ENCODE results near the gene MICU2.

MICU2 gene

DNA sequence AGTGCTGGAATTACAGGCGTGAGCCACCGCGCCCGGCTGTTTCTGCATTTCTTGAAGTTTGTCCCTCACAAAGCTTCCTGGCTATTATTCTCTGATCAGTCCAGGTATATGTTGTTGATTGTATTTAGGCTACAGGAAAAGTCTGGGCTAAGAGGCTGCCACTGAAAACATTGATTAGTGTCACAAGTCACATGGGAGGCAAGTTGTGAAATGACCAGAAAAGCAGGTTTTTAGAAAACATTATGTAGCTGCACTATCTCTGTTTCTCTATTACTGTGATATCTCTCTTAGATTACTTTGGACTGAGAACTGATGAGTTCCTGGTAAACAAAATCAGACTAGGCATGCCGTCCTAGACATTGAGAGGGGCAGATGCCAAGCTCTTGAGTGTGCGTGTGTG, 128.9 kb downstream of the MICU2 start:
- TF ChIP-seq, protein P1, sequence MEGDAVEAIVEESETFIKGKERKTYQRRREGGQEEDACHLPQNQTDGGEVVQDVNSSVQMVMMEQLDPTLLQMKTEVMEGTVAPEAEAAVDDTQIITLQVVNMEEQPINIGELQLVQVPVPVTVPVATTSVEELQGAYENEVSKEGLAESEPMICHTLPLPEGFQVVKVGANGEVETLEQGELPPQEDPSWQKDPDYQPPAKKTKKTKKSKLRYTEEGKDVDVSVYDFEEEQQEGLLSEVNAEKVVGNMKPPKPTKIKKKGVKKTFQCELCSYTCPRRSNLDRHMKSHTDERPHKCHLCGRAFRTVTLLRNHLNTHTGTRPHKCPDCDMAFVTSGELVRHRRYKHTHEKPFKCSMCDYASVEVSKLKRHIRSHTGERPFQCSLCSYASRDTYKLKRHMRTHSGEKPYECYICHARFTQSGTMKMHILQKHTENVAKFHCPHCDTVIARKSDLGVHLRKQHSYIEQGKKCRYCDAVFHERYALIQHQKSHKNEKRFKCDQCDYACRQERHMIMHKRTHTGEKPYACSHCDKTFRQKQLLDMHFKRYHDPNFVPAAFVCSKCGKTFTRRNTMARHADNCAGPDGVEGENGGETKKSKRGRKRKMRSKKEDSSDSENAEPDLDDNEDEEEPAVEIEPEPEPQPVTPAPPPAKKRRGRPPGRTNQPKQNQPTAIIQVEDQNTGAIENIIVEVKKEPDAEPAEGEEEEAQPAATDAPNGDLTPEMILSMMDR (IDR thresholded peaks at IDR 0.05), result no peak

DNA sequence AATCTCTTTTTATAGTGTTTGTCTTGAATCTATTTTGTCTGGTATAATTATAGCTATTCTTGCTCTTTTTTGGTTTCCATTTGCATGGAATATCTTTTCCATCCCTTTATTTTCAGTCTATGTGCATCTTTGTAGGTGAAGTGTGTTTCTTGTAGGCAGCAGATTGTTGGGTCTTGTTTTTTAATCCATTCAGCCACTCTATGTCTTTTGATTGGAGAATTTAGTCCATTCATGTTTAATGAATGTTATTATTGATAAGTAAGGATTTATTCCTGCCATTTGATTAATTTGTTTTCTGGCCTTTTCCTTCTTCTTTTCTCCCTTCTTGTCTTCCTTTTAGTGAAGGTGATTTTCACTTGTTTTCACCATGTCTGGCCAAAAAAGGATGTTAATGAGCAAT, 133.2 kb downstream of the MICU2 start:
- TF ChIP-seq, protein P1 (IDR thresholded peaks at IDR 0.05), result no peak

DNA sequence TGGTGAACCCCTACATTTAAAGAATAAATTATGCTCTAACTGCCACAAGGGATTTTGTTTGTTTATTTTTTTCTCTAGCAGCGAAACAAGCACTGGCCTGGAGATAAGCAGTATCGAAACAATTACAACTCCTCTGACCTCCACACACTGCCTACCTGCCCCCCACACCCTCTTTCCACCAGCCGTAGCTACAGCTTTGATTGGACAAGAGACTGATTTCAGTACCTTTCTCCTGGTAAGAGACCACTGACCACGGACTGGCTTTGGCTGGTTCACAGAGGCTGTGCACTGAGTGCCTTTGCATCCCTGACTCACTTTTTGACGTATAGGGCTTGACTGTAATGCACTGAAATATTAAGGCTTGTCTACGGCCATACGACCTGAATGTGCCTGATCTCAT, 137.4 kb downstream of the MICU2 start:
- TF ChIP-seq, protein P1 (IDR thresholded peaks at IDR 0.05), result no peak

DNA sequence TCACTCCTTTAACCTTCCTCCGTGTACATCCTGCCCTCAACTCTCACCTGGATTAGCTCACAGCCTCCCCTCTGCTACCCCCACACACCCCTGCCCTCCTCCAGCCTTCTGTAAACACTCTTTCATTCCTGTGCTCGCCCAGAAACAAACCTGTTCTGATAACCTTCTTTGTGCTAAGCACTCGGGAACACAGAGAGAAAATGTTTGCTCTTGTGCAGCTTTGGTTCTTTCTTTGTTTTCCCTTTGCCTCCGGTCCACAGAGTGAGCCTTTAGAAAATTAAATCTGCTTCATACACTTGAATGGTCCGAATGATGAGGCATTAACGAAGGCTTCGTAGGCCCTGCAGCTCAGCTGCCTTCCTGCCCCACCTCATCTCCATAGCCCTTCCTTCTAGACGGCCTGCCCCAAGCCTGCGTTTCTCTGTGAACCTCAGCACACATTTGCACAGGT, 138.2 kb downstream of the MICU2 start:
- TF ChIP-seq, protein P1 (IDR thresholded peaks at IDR 0.05), result no peak

DNA sequence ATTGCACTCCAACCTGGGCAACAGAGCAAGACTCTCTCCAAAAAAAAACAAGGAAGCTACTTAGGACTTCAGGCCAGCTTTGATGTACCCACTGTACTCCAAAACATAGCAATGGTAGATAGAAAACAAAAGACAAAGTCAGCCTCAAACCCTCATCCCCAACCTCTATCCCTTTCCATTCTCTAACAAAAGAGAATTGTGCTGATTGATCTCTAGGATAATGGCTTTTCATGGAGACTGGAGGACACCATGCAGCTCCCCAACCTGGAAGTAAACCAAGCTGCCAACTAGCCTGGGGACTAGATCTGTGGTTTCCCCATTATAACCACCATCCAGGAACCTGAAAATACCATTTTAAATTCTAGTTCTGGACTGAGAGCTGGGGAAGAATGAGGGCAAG, 140.5 kb downstream of the MICU2 start:
- TF ChIP-seq, protein P1 (IDR thresholded peaks at IDR 0.05), result no peak

DNA sequence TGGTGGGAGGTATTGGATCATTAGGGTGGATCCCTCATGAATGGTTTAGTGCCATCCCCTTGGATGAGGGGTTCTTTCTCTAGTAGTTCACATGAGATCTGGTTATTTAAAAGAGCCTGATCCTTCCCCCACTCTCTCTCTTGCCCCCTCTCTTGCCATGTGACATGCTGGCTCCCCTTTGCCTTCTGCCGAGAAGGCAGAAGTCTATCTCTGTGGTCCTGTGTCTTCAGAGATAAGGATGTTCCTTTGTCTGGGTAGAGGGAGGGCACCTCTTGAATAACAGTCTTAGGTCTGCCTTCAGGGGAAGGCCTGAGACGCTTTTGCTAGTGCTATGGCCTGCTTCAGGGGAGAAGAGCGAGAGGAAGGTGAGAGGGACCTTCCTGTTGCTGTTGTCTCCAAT, 142.8 kb downstream of the MICU2 start:
- TF ChIP-seq, protein P1 (IDR thresholded peaks at IDR 0.05), result no peak

DNA sequence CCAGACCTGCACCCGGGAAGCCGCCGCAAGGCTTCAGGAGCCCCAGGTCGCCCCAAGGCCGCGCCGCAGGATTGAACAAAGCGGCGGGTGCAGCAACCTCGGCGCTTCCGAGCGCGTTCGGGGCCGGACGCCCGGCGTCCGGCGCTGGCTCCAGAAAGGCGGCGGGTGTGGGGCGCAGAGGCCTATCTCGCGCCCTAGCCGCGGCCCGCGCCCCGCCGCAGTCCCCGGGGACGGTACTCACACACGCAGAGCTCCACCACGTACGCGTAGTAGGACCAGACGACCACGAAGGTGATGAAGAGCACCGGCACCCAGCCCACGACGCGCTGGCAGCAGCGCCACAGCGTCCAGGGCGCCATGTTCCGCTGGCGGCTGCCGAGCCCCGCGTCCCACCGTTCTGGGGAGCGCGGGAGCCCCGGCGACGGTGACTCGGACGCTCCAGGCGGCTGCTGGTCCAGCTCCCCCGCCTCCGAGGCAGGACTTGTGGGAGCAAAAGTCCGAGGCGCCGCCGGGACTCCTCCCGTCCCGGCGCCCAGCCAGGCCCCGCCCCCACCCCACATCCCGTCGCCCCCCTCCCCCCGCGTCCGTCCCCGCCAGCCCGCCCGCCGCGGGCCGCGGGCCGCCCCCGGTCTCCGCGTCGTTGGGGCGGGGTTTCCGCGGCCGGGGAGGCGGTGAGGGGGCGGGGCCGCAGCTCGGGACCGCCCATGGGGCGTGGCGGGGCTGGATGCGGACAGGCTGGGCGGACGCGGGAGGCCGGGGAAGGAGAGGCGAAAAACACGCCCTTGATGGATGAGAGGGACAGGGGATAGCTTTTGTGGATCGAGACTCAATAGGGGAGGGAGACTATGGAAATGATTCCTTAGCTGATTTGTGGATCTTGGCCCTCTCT, 144.9 kb downstream of the MICU2 start, which contains the start of gene ZDHHC20:
Gene ZDHHC20 (minus strand): TSS at position 491 of the 889 bp plus-strand sequence. CDS start 132 bp downstream, at position 359.
- TF ChIP-seq, protein P1 (IDR thresholded peaks at IDR 0.05), result no peak

Data from LNCAP (cell line).